Fibroblast of skin of abdomen (primary cell): ENCODE measurements around the gene VPS4A.

Source experiments
- DNase-seq: peaks from one replicate; pipeline ENCODE4 v3.0.0-alpha.2; 2013

Gene VPS4A

GRCh38 chr16:69366431-69366830 lies 55.3 kb downstream of the VPS4A start:
- DNase-seq, result no peak

- no peak for DNase-seq
These were observed 56.8 kb downstream of the VPS4A start for GRCh38 chr16:69367980-69368379.

GRCh38 chr16:69368866-69369265 lies 57.7 kb downstream of the VPS4A start:
- DNase-seq, result no peak

- no peak for DNase-seq
These were observed 60.4 kb downstream of the VPS4A start for GRCh38 chr16:69371564-69371963.

DNA sequence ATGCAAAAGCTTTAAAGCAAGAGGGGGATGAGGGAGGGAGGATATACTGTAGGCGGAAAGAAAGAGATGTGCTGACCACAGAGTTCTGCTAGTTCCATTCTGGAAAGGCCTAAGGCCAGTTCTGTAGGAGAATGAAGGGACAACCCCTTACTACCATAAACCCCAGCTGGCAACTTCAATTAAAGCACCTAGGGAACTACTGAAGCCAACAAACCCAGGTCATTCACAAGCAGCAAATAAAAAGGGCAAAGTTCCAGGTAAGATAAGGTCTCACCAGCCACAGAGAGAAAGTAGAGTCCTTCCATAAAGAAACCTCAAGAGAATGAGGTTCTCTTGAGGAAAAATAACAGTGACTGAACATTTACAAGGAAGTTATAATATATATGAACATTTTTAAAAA lies 61.9 kb downstream of the VPS4A start:
- no peak for DNase-seq
